Renal pelvis (tissue), 4 donors: ENCODE results near the gene SPO11. TPM values are rescaled to one million over a fixed set of nuclear protein-coding genes. Genes with fewer than 3 reads are reported as not detected.

ENCODE experiments used
- DNase-seq: peaks from one replicate; pipeline ENCODE4 v3.0.0-alpha.2; 2013
- polyA plus RNA-seq, 3 donors: library from polyadenylated mRNA; unstranded; fragments of 120-200 nt; gene quantifications; one replicate each; pipeline ENCODE4 v1.2.1, GENCODE V29; 2013; ENCODE audit not compliant: insufficient read length in 3 of 3

SPO11 gene
- polyA plus RNA-seq, 3 donors, result not detected

- DNase-seq, result no peak
Observed at GRCh38 chr20:57374343-57374930, 44.8 kb downstream of the SPO11 start.

- DNase-seq, result no peak
Observed at GRCh38 chr20:57374931-57375651, 45.5 kb downstream of the SPO11 start.

DNA sequence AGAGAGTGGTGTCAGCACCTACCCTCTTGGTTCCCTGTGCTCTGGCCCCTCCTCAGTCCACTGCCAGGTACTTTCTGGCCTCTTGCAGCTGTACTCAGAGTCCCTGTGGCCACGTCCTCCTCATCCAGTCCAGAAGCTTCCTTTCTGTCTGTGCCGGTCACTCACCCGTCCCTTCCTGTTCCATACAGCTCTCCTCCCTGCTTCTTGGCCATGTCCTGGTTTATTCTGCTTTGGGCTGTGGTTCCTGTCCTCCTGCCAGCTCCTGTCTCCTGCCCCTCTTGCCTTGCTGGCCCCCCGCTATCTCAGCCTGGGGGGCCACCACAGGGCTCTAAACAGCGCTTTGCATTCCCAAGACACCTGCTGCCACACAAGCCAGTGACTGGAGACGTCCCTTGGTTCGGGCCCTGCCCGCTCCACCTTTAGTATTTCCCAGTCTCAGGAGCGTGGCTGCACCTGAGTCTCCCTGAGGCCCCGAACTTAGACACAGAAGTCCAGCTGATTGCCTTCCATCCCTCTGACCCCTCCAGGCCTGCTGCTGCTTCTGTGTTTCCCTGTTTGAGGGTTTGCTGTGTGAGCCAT lies 46.1 kb downstream of the SPO11 start:
- DNase-seq, result no peak

GRCh38 chr20:57377350-57377749 lies 47.7 kb downstream of the SPO11 start:
- no peak for DNase-seq

DNA sequence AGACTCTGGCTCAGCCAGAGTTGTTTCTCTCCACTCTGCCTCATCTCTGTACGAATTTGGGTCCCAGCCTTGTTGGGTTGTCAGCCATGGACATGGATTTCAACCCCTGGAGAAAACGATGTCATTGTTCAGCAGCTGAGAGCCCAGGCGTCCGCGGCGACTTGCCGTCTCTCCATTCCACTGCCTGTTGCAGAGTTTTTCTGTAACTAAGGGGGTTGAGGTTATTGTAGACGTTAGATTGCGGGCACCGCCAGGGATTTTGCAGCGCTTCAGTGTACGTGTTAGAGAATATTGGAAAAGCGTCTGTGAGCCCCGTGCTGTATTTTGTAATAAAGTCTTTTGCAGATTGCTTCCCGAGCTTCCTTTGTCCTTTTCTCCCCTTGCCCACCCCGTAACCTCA lies 48.5 kb downstream of the SPO11 start:
- DNase-seq, result no peak

- DNase-seq, result no peak
Observed at GRCh38 chr20:57378646-57379262, 49.2 kb downstream of the SPO11 start.

DNA sequence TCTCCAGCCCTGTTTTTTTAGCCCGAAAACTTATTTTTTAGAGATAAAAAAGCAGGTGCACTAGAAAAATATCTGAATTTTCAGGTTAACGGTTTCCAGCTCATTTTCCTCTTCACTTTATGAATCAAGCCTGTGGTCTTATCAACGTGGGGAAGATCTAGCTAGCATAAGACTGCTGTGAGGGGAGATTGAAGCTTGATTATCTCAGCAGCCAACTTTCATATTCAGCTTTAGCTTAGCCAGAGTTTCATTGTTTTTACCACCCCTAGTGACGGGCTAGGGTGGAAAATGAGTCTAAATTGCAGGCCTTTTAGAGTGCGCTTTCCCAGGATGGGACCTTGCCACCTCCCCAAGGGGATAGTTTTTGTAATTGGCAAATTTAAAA lies 49.7 kb downstream of the SPO11 start:
- no peak for DNase-seq

GRCh38 chr20:57380081-57380750 lies 50.6 kb downstream of the SPO11 start:
- DNase-seq, result no peak

DNA sequence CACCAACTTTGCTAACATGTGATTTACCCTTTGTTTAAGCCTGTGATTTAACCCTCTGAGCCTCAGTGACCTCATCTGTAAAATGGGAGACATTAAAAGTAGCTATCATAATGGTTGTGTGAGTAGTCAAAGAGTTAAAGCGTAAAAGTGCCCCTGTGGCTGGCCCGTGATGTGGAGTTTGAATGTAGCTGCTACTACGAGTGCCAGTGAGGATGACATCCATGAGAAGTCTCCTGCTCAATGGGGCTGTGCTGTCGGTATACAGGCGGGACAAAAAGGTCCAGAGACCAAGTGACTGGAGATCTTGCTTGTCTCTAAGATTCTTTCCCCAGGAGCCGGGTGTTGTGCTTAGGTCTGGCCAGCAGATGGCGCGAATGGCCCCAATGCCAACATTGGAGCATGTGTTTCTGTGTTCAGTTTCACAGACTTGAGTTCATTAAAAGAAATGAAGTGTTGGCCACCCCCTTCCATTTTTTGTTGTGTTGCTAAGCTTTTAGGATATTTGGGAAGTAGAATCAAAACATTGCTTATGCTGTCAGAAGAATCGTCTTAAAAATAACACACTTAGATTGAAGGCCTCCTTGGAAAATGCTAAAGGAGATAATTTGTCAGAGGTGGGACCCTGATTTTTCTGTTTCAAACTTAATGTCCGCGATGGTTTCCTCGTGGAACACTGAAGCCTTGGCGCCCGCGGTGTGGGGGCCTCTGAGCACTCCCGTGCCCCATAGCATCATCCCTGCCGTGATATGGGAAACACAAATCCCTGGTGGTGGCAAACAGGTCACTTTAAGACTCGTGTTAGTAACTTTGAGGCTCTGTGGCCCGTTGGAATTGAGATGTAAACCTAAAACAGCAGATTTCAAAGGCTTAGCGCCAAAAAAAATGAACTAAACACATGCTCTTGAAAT lies 52.2 kb downstream of the SPO11 start:
- DNase-seq, result no peak

- no peak for DNase-seq
Observed at GRCh38 chr20:57382516-57382915, 52.9 kb downstream of the SPO11 start.

DNA sequence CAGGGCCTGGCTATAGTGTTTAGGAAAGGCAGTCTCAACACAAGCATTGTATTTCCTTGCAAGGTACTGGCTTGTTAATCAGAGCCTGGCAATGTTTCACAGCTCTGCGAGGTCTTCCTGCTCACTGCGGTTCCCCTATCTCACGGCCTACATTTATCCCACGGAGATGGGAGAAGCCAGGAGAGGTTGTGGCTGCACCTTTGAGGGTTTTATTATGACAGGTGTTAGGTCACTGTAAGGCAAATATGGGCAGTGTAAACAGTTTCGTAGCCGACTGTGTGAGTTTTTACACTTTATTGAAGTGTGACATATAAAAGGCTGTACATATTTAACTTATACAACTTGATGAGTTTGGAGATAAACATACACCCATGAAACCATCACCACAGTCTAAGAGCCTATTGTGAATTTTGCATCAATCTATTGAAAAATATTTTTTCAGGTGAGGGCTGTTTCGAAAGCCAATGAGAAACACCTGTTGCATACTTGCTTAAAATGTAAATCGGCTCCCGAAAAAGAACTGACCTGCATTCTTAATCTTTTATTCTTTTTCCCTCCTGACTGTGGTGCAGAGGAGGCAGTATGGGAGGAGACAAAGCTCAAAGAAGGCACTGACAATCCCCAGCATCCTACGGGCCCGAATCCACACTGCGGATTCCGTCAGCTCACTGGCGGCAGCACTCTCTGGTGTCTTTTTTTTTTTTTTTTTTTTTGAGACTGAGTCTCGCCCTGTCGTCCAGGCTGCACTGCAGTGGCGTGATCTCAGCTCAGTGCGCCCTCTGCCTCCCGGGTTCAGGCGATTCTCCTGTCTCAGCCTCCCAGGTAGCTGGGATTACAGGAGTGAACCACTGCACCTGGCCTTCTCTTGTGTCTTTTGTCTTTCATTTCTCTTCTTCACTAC lies 54.1 kb downstream of the SPO11 start:
- no peak for DNase-seq

- no peak for DNase-seq
Observed at GRCh38 chr20:57384486-57384885, 54.9 kb downstream of the SPO11 start.

DNA sequence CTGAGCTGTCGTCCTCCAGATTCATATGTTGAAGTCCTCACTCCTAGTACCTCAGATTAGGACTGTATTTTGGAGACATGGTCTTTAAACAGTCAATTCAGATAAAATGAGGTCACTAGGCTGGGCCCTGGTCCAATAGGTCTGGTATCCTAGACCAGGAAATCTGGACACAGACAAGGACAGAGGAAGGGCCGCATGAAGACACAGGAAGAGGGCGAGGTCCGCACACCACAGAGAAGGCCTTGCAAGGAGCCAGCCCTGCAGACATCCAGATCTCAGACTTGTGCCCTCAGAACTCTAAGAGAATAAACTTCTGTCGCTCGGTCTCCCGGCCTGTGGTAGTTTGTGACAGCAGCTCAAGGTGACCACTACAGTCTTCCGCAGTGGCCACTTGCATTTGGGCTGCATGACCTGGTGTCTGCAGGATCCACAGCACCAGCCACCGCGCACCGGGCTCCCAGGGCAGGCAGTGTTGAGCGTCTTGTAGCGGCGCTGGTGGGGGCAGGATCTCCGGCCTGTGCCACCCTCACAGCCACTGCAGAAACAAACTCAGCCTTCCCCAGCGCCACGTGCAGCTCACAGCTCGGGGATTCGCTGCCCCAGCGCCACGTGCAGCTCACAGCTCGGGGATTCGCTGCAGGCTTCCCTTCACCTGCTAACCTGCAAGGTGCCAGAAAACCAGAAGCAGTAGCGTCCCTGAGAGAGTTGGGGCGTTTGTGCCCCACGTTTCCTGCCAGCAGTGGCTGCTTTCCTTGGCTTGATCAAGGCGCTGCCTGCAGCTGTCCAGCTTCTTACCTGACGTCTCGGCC lies 55.6 kb downstream of the SPO11 start:
- DNase-seq, result no peak

DNA sequence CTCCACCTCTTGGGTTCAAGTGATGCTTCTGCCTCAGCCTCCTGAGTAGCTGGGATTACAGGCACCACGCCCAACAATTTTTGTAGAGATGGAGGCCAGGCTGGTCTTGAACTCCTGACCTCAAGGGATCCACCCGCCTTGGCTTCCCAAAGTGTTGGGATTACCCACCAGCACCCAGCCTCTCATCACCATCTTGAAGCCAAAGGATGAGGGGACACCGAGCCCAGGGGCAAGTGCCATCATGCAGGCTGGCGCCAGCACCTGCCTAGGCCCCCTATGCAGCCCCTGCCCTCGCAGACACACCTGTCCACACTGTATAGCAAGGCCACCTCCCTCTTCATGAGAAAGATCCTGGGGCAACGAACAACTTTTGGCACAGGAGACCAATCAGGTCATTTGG lies 56.3 kb downstream of the SPO11 start:
- no peak for DNase-seq

- no peak for DNase-seq
Observed at GRCh38 chr20:57386762-57387161, 57.2 kb downstream of the SPO11 start.

GRCh38 chr20:57387463-57387862 lies 57.9 kb downstream of the SPO11 start:
- no peak for DNase-seq

DNA sequence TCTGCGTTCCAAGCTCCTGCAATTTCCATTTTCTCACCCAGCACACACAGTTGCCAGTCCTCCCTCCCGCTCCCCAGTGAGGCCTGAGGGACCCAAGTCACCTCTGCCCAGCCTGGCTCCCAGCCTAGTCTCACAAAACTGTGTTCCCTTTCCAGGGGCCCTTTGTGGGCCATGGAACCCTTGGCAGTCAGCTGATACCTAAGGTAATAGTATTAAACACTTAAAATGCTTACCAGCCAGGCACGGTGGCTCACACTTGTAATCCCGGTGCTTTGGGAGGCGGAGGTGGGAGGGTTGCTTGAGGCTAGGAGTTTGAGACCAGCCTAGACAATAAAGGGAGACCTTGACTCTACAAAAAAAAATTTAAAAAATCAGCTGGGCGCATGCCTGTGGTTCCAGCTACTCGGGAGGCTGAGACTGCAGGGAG lies 58.4 kb downstream of the SPO11 start:
- DNase-seq, result no peak

DNA sequence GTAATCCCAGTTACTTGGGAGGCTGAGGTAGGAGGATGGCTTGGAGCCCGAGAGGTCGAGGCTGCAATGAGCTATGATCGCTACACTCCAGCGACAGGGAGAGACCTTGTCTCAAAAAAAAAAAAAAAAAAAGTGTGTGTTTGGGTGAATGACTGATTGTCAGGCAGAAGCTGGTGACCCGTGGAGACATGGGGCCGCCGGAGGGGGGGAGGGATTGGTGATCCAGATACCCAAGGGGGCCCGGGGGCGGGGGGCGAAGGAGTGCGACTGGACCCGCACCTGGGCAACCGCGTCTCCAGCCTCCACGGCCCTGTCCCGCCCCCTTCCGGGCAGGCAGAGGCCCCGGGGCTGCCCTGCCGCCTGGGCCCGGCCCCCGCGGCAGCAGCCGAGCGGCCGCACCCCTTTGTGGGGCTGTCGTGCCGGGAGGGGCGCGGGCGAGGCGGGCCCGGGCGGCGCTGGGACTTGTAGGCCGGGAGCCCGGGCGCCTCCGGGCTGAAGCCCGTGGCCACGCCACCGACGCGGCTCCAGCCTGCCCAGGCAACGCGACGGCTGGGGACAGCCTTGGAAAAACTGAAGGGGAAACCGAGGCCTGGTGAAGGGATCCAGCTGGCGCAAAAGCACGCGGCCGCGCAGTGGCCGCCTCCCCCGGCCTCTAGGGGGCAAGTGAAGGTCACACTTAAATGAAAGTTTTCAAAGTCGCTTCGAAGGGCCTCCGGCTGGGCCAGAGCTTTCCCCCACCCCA lies 59.5 kb downstream of the SPO11 start:
- DNase-seq, result peak; percentile 72
